Activated naive CD4-positive, alpha-beta T cell treated with anti-CD3 and anti-CD28 coated beads, Interleukin-2, amount 50 U/mL, for 72 hours (primary cell): Measurements from ENCODE around the gene ZBTB40. TPM values are rescaled to one million over a fixed set of nuclear protein-coding genes. Genes with fewer than 3 reads are reported as not detected.

ENCODE experiments used
- ATAC-seq, 2 donors: fragments of 150-1000 bp; cut with Tn5 transposase; 2 replicates each; pipeline ENCODE4 v1.10.0; 2021; ENCODE audit warnings: mild to moderate bottlenecking in 2 of 2, moderate library complexity in 2 of 2
- DNase-seq, 2 donors: peaks; one replicate each; pipeline ENCODE4 v3.0.0; 2021 to 2022; ENCODE audit warnings: low spot score in 2 of 2
- H3K27ac Mint-ChIP-seq, 2 donors: one replicate each; pipeline ENCODE4 v1.8.0; 2022; ENCODE audit warnings: mild to moderate bottlenecking in 2 of 2, mixed read lengths in 2 of 2
- H3K36me3 Mint-ChIP-seq, 2 donors: one replicate each; pipeline ENCODE4 v1.8.0; 2022; ENCODE audit warnings: mixed read lengths in 2 of 2
- H3K9me3 Mint-ChIP-seq, 2 donors: one replicate each; pipeline ENCODE4 v1.8.0; 2022; ENCODE audit warnings: mixed read lengths in 2 of 2
- total RNA-seq, 2 donors: library from RNA; stranded (reverse); gene quantifications; one replicate each; pipeline ENCODE4 v1.2.3, GENCODE V29; 2022

The ZBTB40 gene
- total RNA-seq, 2 donors from 2014 or later, result 15.9 to 16.3 TPM

- ATAC-seq, result peak in 1 of 2 donors; percentile 17
- Mint-ChIP-seq H3K36me3 (peaks cover 7 to 13% of the 10 kb centered on the region in 2 donors), H3K9me3 (peaks cover 0 to 6% of the 10 kb centered on the region in 2 donors), H3K27ac (peak overlapping the region; percentile 90 to 97)
- no peak for DNase-seq
These were observed 868 bp downstream of the ZBTB40 start for GRCh38 chr1:22452481-22452957.

GRCh38 chr1:22453181-22453580, 1.5 kb downstream of the ZBTB40 start:
- DNase-seq (no peak), ATAC-seq (no peak)
- H3K9me3 Mint-ChIP-seq, result peaks cover 0 to 6% of the 10 kb centered on the region in 2 donors
- H3K36me3 Mint-ChIP-seq, result peaks cover 7 to 13% of the 10 kb centered on the region in 2 donors
- H3K27ac Mint-ChIP-seq, result peak overlapping the region; percentile 45 to 90

- DNase-seq (no peak), ATAC-seq (no peak)
- peaks cover 0 to 6% of the 10 kb centered on the region in 2 donors for H3K9me3 Mint-ChIP-seq
- peaks cover 7 to 13% of the 10 kb centered on the region in 2 donors for H3K36me3 Mint-ChIP-seq
- H3K27ac Mint-ChIP-seq, result peak overlapping the region in 1 of 2 donors; percentile 37
These were observed 2.9 kb downstream of the ZBTB40 start for GRCh38 chr1:22454476-22455056.

GRCh38 chr1:22457345-22457744, 5.7 kb downstream of the ZBTB40 start:
- no peak for ATAC-seq
- Mint-ChIP-seq H3K36me3 (peaks cover 3 to 4% of the 10 kb centered on the region in 2 donors), H3K27ac (no peak overlapping the region), H3K9me3 (no peaks in the 10 kb centered on the region)
- no peak for DNase-seq

- peak overlapping the region in 1 of 2 donors; percentile 62 for H3K27ac Mint-ChIP-seq
- no peaks in the 10 kb centered on the region for H3K9me3 Mint-ChIP-seq
- ATAC-seq (no peak), DNase-seq (no peak)
- no peaks in the 10 kb centered on the region for H3K36me3 Mint-ChIP-seq
These were observed 6.2 kb downstream of the ZBTB40 start for GRCh38 chr1:22457836-22458235.

- Mint-ChIP-seq H3K27ac (no peak overlapping the region), H3K36me3 (peaks cover 0 to 13% of the 10 kb centered on the region in 2 donors), H3K9me3 (peaks cover 0 to 6% of the 10 kb centered on the region in 2 donors)
- no peak for ATAC-seq
- DNase-seq, result no peak
These were observed 9.4 kb downstream of the ZBTB40 start for GRCh38 chr1:22461100-22461499.

GRCh38 chr1:22461678-22462527, 10.3 kb downstream of the ZBTB40 start:
- DNase-seq (no peak), ATAC-seq (no peak)
- Mint-ChIP-seq H3K27ac (no peak overlapping the region), H3K9me3 (peaks cover 0 to 6% of the 10 kb centered on the region in 2 donors), H3K36me3 (peaks cover 0 to 13% of the 10 kb centered on the region in 2 donors)

GRCh38 chr1:22462928-22463327, 11.3 kb downstream of the ZBTB40 start:
- DNase-seq (no peak), ATAC-seq (no peak)
- H3K9me3 Mint-ChIP-seq, result peaks cover 0 to 6% of the 10 kb centered on the region in 2 donors
- no peak overlapping the region for H3K27ac Mint-ChIP-seq
- peaks cover 0 to 13% of the 10 kb centered on the region in 2 donors for H3K36me3 Mint-ChIP-seq

GRCh38 chr1:22465015-22465565, 13.4 kb downstream of the ZBTB40 start:
- Mint-ChIP-seq H3K9me3 (peaks cover 0 to 6% of the 10 kb centered on the region in 2 donors), H3K27ac (no peak overlapping the region), H3K36me3 (peaks cover 0 to 13% of the 10 kb centered on the region in 2 donors)
- ATAC-seq (no peak), DNase-seq (no peak)

GRCh38 chr1:22465671-22466070, 14.0 kb downstream of the ZBTB40 start:
- H3K36me3 Mint-ChIP-seq, result peaks cover 0 to 13% of the 10 kb centered on the region in 2 donors
- no peak overlapping the region for H3K27ac Mint-ChIP-seq
- ATAC-seq (no peak), DNase-seq (no peak)
- H3K9me3 Mint-ChIP-seq, result peaks cover 0 to 6% of the 10 kb centered on the region in 2 donors

GRCh38 chr1:22470227-22470626, 18.6 kb downstream of the ZBTB40 start:
- Mint-ChIP-seq H3K36me3 (peaks cover 0 to 2% of the 10 kb centered on the region in 2 donors), H3K27ac (no peak overlapping the region), H3K9me3 (peaks cover 0 to 6% of the 10 kb centered on the region in 2 donors)
- ATAC-seq, result no peak
- no peak for DNase-seq

GRCh38 chr1:22471078-22471477, 19.4 kb downstream of the ZBTB40 start:
- Mint-ChIP-seq H3K27ac (no peak overlapping the region), H3K9me3 (peaks cover 0 to under 1% of the 10 kb centered on the region in 2 donors), H3K36me3 (no peaks in the 10 kb centered on the region)
- ATAC-seq (no peak), DNase-seq (no peak)

- no peak for DNase-seq
These were observed 20.0 kb downstream of the ZBTB40 start for GRCh38 chr1:22471610-22472009.

GRCh38 chr1:22472596-22472995, 20.9 kb downstream of the ZBTB40 start:
- no peak for ATAC-seq
- peaks cover 0 to under 1% of the 10 kb centered on the region in 2 donors for H3K36me3 Mint-ChIP-seq
- H3K9me3 Mint-ChIP-seq, result no peaks in the 10 kb centered on the region

More at GRCh38 chr1:22471610-22472009, 20.0 kb downstream of the ZBTB40 start:
- H3K9me3 Mint-ChIP-seq, result no peaks in the 10 kb centered on the region
- no peak for ATAC-seq
- no peaks in the 10 kb centered on the region for H3K36me3 Mint-ChIP-seq
- H3K27ac Mint-ChIP-seq, result no peak overlapping the region

GRCh38 chr1:22473952-22474351, 22.3 kb downstream of the ZBTB40 start:
- no peak for ATAC-seq
- peaks cover under 1 to 6% of the 10 kb centered on the region in 2 donors for H3K36me3 Mint-ChIP-seq
- H3K27ac Mint-ChIP-seq, result no peak overlapping the region
- DNase-seq, result no peak
- peaks cover 0 to 3% of the 10 kb centered on the region in 2 donors for H3K9me3 Mint-ChIP-seq

More at GRCh38 chr1:22472596-22472995, 20.9 kb downstream of the ZBTB40 start:
- H3K27ac Mint-ChIP-seq, result peak overlapping the region in 1 of 2 donors; percentile 16
- DNase-seq, result no peak

- no peak for DNase-seq
- ATAC-seq, result no peak
- Mint-ChIP-seq H3K36me3 (peaks cover 6% of the 10 kb centered on the region in 2 donors), H3K9me3 (peaks cover 0 to 12% of the 10 kb centered on the region in 2 donors), H3K27ac (no peak overlapping the region)
These were observed 24.9 kb downstream of the ZBTB40 start for GRCh38 chr1:22476566-22476965.

GRCh38 chr1:22483121-22483520, 31.5 kb downstream of the ZBTB40 start:
- Mint-ChIP-seq H3K27ac (no peak overlapping the region), H3K36me3 (peaks cover 9 to 28% of the 10 kb centered on the region in 2 donors), H3K9me3 (peaks cover 7 to 18% of the 10 kb centered on the region in 2 donors)
- DNase-seq (no peak), ATAC-seq (no peak)
